Measurements from ENCODE around the gene GNA14. TPM values are rescaled to one million over a fixed set of nuclear protein-coding genes. Genes with fewer than 3 reads are reported as not detected.

The GNA14 gene
- total RNA-seq, 4 donors from 2014 or later = 0.13 to 1.9 (median 1.0) TPM

- DNase-seq (ENCODE audit: low spot score in 2 of 2) = no peak
- WGBS, 2 donors = 92 to 100% methylated on average over 1 of the region's 1 CpG
- no peak overlapping the region for H3K4me3 ChIP-seq (ENCODE audit: low read depth, poor library complexity, severe bottlenecking)
- intact Hi-C loops (cut with DNase I; ENCODE audit: low total_unique reads) = no loop called here
- TF ChIP-seq POLR2A (IDR thresholded peaks at IDR 0.05) (no peak), CTCF (IDR thresholded peaks at IDR 0.05) (no peak)
These were observed 19.0 kb upstream of the GNA14 start for GRCh38 chr9:77667151-77667550.

GRCh38 chr9:77663754-77664153, 15.6 kb upstream of the GNA14 start:
- no peak for TF ChIP-seq POLR2A (IDR thresholded peaks at IDR 0.05)
- no peak for TF ChIP-seq CTCF (IDR thresholded peaks at IDR 0.05)
- DNase-seq (ENCODE audit: low spot score in 2 of 2) = no peak
- intact Hi-C loops (cut with DNase I; ENCODE audit: low total_unique reads) = no loop called here
- 14 to 16% methylated on average over 5 of the region's 5 CpGs for WGBS, 2 donors
- no peak overlapping the region for H3K4me3 ChIP-seq (ENCODE audit: low read depth, poor library complexity, severe bottlenecking)

GRCh38 chr9:77661566-77662085, 13.5 kb upstream of the GNA14 start:
- no peak for DNase-seq (ENCODE audit: low spot score in 2 of 2)
- no peak overlapping the region for H3K4me3 ChIP-seq (ENCODE audit: low read depth, poor library complexity, severe bottlenecking)
- no peak for TF ChIP-seq CTCF (IDR thresholded peaks at IDR 0.05)
- TF ChIP-seq POLR2A (IDR thresholded peaks at IDR 0.05) = no peak
- 86 to 87% methylated on average over 7 of the region's 7 CpGs for WGBS, 2 donors
- intact Hi-C loops (cut with DNase I; ENCODE audit: low total_unique reads) = no loop called here

GRCh38 chr9:77659926-77660325, 11.8 kb upstream of the GNA14 start:
- TF ChIP-seq CTCF (IDR thresholded peaks at IDR 0.05) = no peak
- TF ChIP-seq POLR2A (IDR thresholded peaks at IDR 0.05) = no peak
- WGBS, 2 donors = 91 to 95% methylated on average over 5 of the region's 5 CpGs
- intact Hi-C loops (cut with DNase I; ENCODE audit: low total_unique reads) = no loop called here
- DNase-seq (ENCODE audit: low spot score in 2 of 2) = no peak
- no peak overlapping the region for H3K4me3 ChIP-seq (ENCODE audit: low read depth, poor library complexity, severe bottlenecking)

- H3K4me3 ChIP-seq (ENCODE audit: low read depth, poor library complexity, severe bottlenecking) = no peak overlapping the region
- no peak for TF ChIP-seq POLR2A (IDR thresholded peaks at IDR 0.05)
- TF ChIP-seq CTCF (IDR thresholded peaks at IDR 0.05) = no peak
- intact Hi-C loops (cut with DNase I; ENCODE audit: low total_unique reads) = no loop called here
- no peak for DNase-seq (ENCODE audit: low spot score in 2 of 2)
- 87 to 90% methylated on average over 3 of the region's 3 CpGs for WGBS, 2 donors
These were observed 3.1 kb upstream of the GNA14 start for GRCh38 chr9:77651203-77651602.

GRCh38 chr9:77649109-77649812, 1.1 kb upstream of the GNA14 start:
- no peak for DNase-seq (ENCODE audit: low spot score in 2 of 2)
- intact Hi-C loops (cut with DNase I; ENCODE audit: low total_unique reads) = no loop called here
- no peak overlapping the region for H3K4me3 ChIP-seq (ENCODE audit: low read depth, poor library complexity, severe bottlenecking)
- TF ChIP-seq POLR2A (IDR thresholded peaks at IDR 0.05) (no peak), CTCF (IDR thresholded peaks at IDR 0.05) (no peak)
- 57 to 65% methylated on average over 10 of the region's 10 CpGs for WGBS, 2 donors

All from lower leg skin (tissue), 4 donors.